ENCODE data around the gene MAL. TPM values are rescaled to one million over a fixed set of nuclear protein-coding genes. Genes with fewer than 3 reads are reported as not detected.
A peak's percentile ranks its signal among the peaks of the same experiment; 100 is the strongest.

The MAL gene
- total RNA-seq (2014; rRNA removed; shearing (Covaris generic)), result not detected in 2 replicates
- polyA plus RNA-seq (2015; cell fraction: cytosol; rRNA removed), result not detected in 2 replicates
- not detected in 2 replicates for polyA plus RNA-seq (2015; cell fraction: nucleus; rRNA removed)

DNA sequence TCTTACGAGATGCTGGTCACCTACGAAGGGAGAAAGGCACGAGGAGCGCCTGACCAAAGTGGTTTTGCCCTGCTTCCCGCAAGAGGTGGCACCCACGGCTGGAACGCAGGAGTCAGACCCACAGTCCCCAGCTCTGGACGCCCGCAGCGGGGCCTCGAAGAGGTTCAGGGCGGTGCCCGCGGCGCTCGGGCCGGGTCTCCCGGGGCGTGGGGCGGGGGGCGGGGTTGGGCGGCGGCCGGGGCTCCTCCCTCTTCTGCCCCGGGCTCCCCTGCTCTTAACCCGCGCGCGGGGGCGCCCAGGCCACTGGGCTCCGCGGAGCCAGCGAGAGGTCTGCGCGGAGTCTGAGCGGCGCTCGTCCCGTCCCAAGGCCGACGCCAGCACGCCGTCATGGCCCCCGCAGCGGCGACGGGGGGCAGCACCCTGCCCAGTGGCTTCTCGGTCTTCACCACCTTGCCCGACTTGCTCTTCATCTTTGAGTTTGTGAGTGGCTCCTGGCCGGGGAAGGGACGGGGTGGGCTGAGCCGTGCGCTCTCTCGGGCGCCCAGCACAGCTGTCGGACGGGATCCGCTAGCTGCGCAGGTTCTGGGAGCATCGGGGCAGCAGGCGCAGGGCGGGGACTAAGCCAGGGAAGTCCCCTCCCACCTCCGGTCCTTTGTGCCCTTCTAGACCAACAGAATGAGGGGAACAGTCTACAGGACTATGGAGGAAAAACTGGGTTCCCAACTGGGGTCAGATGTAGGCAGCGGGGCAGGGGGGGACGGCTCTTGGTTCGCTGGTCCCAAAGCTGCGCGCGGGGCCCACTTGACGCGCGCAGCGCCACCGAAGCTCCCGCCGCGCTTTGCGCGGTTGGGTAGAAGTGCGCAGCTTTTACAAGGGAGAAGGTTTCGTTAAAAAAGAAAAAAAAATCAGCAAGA lies at the start of gene MAL:
TSS of gene MAL (plus strand) at position 303 of the 914 bp plus-strand sequence. CDS start at position 388, 85 bp downstream.
- DNase-seq (ENCODE audit: low read depth), result no peak

DNA sequence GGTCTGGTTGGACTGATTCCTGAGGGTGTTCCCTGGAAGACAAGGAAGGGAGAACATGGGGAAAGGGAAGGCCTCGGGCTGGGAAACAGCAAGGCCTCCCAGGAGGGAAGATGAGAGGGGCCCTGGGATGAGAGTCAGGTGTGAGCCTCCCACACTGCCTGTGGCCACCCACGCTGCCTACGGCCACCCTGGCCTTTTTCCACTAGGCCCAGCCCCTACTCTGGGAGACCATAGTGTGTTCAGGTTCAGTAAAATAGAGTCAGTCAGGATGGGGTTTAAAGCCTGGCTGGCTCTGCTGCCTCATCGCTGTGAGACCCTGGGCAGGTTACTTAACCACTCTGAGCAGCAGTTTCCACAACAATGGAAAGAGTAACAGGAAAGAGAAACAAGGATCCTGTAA lies 47.7 kb upstream of the MAL start:
- DNase-seq (ENCODE audit: low read depth), result no peak

DNA sequence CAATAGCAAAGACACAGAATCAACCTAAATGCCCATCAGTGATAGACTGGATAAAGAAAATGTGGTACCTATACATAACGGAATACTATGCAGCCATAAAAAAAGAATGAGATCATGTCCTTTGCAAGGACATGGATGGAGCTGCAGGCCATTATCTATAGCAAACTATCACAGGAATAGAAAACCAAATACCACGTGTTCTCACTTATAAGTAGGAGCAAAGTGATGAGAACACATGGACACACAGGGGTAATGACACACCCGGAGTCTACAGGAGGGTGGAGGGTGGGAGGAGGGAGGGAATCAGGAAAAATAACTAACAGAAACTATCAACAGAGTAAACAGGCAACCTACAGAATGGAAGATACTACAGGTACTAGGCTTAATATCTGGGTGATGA lies 46.6 kb upstream of the MAL start:
- DNase-seq (ENCODE audit: low read depth), result no peak

DNA sequence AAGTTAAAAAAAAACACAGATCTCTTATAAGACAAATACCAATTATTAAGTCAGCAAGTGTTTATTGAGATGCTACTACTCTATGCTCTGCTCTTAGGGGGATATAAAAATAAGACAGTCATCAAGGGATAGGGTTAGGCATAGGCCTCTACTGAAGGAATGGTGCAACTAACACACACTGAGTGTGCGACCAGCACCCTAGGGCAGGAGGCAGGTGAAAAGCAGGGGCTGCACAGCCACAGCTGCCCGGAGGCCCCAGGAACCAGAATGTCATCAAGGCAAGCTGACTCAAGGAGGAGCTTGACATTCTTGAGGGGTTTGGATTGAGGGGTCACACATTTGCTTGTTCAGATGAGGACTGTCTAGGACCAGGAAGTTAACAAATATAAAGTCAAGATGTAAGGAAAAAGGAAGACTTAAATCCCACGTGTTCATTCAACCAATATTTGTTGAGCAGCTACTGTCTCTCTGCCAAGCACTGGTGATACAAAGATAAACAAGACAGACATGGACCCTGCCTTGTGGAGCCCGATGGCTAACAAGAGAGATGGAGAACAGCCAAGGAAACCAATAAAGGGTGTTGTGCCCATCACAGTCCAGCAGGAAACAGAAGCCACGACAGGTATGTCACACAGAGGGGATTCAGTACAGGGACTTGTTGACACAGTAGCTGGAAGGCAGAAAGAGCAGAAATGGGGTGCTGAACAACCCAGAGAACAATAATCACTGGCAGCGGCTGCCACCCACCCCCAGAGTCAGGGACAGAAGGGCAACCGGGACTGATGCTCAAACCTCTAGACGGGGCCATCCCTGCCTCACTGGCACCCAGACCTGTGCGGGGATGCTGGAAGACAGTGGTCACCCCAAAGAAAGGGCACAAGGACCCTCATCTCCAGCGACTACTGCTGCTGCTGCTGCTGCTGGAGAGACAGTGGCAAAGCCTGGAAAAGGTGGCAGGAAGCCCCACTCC lies 45.8 kb upstream of the MAL start:
- DNase-seq (ENCODE audit: low read depth), result no peak

DNA sequence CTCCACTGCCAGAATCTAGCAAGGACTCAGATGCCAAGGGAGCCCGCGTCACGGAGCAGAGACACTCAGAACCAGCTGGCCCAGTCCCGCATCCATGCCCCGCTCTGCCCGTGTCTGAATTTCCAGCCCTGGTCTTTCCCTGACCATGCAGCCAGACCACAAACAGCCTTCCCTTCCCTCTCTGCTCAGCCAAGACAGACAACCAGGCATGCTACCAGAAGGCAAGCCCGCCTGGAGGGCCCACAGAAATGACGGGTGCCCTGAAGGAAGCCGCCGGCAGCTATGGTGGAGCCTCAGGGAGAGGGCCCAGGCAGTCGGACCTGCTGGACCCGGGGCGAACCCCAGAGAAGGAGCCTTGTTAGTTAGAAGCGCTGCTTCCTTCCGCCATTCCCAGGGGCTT lies 45.1 kb upstream of the MAL start:
- DNase-seq (ENCODE audit: low read depth), result no peak

DNA sequence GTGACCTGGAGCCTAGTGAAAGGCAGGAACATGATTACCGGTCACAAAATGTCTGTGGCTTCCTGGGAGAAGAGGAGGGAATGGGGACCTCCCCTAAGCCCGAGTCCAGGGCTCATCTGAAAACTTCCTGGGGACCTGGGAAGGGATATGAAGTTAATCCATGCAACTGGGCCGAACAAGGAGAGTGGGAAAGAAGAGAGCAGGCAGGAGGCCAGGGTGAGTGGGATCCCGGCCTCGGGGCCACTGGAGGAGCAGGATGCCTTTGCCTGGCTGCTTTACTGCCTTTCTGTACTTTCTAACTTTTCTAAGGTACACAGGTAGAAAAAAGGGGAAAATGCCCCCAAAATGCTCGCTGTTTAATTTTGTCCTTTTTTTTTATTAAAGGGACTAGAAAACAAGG lies 43.4 kb upstream of the MAL start:
- no peak for DNase-seq (ENCODE audit: low read depth)

DNA sequence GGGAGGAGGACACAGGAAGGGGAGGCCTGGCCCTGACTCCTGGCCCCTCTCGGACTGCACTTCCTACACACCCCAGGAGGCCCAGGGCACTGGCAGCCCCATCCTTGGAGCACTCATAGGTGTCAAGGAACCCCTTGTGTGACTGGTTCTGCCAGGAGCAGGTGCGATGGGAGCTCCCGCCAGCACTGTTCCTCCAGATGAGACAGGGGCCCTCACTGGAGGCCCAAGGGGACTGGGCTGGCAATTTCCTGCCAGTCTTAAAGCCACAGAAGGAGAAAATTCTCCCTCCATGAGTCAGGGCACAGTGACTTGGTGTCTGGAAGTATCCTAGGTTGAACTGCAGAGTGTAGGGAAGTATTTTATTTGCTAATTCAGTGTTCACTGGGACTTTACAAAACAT lies 42.8 kb upstream of the MAL start:
- DNase-seq (ENCODE audit: low read depth), result peak; percentile 63

DNA sequence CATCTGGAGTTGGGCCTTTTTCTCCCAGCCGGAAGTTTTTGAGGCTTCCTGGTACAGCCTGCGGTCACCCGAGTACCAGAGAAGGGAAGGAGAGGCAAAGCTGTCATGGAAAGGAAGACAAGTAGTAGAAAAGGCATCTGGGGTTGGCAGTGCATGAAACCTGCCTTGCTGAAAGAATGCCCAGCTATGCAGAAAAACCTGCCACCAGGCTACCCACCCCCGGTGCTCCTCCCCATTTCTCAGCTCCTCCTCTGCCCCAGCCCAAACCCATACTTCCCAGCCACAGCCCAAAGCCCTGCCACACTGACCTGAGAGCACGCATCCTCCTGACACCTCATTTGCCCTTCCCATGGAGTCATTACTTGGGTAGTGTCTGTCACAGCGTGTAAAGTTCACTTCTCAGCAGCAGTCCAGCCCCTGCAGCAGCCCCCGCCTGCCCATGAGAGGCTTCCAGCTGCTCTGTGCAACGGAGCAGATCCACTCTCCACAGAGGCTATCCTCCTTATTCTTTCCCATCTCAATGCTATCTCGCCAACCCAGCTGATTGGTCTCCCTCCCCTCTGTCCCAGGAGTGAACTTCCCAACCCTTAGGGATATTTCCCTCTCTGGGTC lies 40.4 kb upstream of the MAL start:
- no peak for DNase-seq (ENCODE audit: low read depth)

DNA sequence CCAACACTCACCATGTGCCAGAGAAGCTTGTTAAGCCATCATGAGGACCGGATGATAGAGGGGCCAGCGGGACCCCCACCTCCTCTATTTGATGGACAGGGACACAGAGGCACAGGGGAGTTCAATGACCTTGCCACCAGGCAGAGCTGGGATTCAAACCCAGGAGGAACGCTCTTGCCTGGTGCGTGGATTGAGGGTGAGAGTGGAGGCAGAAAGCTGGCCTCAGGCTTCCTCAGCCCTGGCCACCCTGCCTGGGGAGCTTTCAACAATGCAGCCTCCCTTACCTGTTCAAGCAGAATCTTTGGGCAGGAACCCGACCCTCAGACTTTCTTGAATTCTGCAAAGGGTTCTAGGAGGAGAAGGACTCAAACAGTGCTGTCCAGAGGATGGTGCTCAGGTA lies 39.9 kb upstream of the MAL start:
- no peak for DNase-seq (ENCODE audit: low read depth)

DNA sequence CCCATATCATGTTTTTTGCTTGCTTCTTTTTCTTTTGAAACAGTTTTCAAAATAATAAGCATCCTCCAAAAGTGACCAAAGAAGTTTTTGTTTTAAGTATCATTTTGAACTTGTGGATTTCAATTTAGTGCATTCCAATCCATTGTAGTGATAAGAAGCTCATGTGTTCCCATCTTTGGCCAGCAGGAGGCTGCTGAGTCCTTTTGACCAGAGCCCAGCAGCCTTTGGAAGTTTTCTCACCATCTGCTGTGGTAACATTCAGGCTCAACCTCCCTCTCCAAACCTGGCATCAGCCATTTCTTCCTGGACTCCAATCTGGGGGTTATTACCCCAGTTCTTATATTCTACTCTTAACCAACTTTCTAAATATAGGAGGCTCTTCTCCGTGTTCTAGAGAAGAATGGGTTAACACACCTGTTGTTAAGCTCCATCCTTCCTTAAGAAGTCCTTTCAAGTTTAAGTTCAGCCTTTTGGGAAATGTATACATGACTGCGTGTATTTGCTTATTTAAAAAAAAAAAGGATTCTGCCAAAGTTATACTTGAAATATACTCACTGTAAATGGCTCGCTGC lies 39.0 kb upstream of the MAL start:
- DNase-seq (ENCODE audit: low read depth), result peak; percentile 31

DNA sequence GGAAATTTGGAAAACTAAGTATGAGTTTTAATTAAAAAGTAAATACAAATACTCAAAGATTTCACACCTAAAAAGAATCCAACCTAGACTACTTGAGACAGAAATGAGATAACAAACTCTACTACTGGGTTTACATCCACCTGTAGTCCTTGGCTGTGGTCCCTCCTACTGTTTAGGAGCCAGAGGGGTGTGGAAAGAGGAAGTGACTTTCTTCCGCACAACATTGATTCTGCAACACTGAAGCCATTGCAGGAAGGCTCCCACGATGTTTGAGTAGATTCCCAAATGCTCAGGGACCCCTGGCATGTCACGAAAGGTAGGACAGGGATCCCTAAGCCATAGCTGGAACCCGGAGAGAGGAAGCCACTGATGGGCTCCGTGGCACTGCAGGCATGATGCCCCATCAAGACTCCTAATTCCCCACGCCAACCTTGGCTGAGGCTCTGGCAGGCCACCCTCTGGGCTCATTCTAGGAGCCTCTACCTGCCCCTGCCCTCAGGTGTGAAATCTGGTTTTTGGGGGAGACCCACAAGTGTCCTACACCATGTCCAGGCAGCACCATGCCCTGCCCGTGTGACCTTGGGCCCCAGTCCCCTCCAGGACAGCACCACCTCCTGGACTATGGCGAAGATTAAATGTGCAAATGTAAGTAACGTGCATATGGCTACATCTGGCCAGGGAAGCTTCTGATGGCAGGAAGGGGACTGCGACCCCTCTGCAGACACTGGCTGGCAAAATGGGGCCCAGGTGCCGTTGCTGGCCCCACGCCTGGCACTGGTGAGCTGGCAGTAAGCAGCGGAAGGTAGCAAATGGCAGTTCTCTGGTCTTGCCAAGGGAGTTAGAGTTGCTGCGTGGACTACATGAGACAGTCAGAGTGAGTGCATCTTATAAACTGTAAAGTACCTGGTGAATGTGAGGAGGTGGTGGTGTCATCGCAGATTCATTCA lies 38.2 kb upstream of the MAL start:
- no peak for DNase-seq (ENCODE audit: low read depth)

DNA sequence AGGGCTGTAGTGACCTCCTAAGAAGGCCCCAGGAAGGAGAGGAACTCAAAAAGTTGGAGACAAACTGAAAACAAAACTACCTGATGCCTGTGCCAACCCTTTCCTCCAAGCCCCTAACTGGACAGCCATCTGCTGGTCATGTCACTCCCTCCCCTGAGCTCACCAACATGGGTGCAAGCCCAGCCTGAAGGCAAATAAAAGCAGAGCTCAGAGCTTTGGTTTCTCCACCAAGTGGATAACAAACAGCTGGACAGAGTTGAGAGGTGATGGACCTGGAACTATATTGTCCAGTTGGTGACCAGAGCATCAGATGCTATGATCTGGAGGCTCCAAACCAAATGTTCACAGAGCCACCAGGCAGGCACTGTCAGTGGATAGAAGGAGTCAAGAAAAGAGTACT lies 34.6 kb upstream of the MAL start:
- DNase-seq (ENCODE audit: low read depth), result no peak

DNA sequence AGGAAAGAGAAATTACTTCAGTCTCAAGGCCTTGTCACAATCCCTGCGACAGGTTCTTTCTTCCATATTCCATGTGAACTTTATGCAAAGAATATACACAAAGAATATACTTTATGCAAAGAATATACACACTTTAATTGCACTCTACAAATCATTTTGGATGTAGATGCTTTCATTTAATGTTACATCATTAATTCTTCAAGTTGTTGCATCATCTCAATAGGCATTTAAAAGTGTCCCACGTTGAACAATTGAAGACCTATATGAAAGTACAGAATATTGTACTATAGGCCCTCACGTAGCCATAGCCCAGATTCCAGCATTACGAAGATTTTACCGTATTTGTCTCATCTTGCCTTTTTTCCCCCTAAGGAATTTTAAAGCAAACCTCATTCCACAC lies 33.1 kb upstream of the MAL start:
- DNase-seq (ENCODE audit: low read depth), result no peak

DNA sequence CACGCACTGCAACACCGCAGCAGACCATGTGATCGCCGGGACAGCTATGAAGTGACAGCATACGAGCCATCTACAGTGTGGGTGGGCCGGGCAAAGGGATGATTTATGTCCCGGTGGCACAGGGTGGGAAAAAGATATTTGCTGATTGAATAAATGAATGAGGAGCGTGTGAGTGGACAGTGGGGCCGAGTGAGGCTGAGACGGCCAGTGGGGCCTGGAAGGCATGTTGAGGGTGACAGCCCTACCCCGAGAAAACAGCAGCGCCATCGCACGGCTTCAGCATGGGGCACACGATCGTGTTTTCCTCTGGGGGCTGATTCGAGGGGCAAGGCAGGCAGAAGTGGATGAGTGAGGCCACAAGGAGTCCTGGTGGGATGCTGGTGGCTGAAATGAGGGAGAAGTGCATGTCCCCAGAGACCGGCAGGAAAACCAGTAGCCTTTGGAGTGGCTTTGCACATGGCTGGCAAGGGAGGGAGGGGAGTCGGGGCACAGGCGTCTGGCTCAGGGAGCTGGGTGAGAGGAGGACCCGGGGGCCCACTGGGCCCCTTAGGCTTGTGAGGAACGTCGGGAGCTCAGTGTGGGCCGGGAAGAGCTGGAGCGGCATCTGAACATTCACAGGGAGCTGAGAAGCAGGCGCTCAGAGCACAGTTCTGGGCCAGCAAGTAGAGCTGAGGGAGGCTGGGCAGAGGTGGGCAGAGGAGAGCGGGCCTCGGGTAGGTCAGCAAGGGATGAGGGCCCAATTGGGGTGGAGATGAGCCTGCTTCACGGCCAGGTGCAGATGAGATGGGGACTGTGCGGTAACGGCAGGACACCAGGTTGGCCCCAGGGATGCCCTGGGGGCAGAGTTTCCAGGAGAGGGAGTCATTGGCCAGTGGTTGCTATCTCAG lies 32.1 kb upstream of the MAL start:
- no peak for DNase-seq (ENCODE audit: low read depth)

DNA sequence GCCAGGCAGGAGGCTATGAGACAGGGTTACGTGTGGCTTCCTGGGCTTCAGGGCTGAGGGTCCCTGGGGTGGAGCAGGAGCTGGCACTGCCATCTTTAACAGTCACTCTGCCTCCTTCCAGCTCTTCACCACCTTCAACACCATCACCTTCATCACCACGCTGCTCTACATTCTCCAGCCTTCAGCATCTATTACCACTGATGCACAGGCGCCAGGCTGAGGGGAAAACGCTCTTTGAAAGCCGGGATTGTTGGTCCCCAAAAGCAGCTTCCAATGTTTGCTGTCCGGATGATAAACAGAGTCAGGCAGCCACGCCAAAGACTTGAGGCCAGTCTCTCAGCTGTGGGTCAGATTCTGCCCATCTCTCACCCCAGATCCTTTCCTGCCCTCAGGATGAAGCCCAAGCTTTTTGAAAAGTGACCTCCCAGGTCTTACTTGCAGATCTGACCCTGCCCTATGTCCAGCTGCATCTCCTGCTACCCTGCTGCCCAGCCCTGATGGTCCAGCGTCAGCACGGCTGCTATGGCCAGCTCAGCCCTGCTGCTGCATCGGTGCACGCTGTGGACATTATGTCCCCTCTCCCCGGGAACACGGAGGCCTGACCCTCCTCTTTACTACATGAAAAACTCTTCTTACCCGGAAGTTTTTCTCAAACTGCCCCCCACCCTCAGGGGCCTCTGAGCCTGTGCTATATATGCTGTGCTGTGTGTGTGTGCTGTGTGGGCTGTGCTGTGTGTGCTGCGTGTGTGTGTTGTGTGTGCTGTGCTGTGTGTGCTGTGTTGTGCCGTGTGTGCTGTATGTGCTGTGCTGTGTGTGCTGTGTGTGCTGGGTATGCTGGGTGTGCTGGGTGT lies 31.2 kb upstream of the MAL start:
- DNase-seq (ENCODE audit: low read depth), result no peak

DNA sequence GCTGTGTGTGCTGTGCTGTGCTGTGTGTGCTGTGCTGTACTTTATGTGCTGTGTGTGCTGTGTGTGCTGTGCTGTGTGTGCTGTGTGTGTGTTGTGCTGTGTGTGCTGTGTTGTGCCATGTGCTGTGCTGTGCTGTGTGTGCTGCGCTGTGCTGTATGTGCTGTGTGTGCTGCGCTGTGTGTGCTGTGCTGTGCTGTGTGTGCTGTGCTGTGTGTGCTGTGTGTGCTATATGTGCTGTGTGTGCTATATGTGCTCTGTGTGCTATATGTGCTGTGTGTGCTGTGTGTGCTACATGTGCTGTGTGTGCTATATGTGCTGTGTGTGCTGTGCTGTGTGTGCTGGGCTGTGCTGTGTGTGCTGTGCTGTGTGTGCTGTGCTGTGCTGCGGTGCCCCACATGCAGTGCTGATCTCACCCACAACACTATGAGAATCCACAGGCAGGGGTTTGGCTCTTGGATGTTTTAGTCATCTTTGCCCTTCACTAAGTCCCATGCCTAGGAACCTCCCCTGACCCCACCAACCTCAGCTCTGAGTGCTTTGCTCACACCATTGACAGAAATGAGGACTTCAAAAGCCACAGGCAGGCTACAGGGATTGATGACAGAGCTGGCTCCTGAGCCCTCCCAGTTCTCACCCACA lies 30.5 kb upstream of the MAL start:
- DNase-seq (ENCODE audit: low read depth), result no peak

DNA sequence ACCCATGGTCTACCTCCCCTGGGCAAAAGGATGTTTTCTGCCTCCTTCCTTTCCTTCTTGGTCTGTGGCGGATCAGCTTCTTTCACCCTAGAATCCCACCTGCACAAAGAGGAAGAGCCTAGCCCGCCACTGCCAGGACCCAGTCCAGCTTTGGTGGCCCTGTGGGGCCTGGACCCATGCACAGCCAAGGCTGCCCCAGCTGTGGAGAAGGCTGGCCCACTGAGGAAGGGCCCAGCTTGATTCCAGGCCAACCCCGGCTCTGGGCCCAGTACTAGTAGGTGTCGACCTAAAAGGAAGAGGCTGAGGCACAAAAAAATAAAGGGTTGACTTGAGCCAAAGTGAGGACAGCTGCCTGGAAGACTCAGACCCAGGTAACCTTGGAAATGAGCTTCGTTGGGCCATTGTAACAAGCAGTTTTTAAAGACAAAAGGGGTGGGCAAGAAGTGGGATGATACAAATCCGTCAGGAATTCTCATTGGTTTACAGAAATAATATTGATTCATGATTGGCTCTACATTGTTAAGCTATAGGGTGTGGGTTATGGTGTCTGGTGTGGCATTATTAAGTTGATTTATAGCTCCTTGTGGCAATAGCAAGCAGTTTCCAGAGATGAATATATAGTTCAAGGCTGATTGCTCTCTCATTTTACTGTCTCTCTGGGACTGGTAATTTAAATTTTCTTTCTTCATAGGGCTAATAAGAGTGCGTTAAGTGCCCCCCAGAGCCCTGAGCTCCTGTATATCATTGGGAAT lies 29.8 kb upstream of the MAL start:
- DNase-seq (ENCODE audit: low read depth), result no peak

Data from HT1080 (cell line).